ENCODE measurements around the gene KCNQ1. TPM values are rescaled to one million over a fixed set of nuclear protein-coding genes. Genes with fewer than 3 reads are reported as not detected.

Gene KCNQ1
- total RNA-seq, 2 donors from 2014 or later: 38.9 to 46.1 TPM

- DNase-seq (peak in 1 of 4 donors; percentile 5), ATAC-seq (no peak)
- Histone ChIP-seq H3K4me1 (peaks cover 6% of the 10 kb centered on the region), H3K27me3 (no peaks in the 10 kb centered on the region), H3K36me3 (replicated peaks in 1 of 2; ENCODE audit: insufficient read depth in 1 of 2, low read depth in 2 of 2) (no peaks in the 10 kb centered on the region), H3K27ac (peak overlapping the region in 2 of 4 donors; percentile 43 to 73), H3K4me3 (no peak overlapping the region), H3K9me3 (no peaks in the 10 kb centered on the region)
- TF ChIP-seq POLR2A (IDR thresholded peaks at IDR 0.05) (no peak), CTCF (IDR thresholded peaks at IDR 0.05) (no peak)
- intact Hi-C loops (cut with DNase I): no loop called here
- WGBS, 2 donors: 90 to 92% methylated on average over 13 to 14 of the region's 14 CpGs
Observed at GRCh38 chr11:2564008-2564530, 119.3 kb downstream of the KCNQ1 start.

GRCh38 chr11:2564588-2565425 lies 120.0 kb downstream of the KCNQ1 start:
- DNase-seq (peak in 2 of 4 donors; percentile 2 to 6), ATAC-seq (no peak)
- no peak for TF ChIP-seq CTCF (IDR thresholded peaks at IDR 0.05)
- no peak for TF ChIP-seq POLR2A (IDR thresholded peaks at IDR 0.05)
- H3K4me1 ChIP-seq: peaks cover 6% of the 10 kb centered on the region
- H3K27ac ChIP-seq: peak overlapping the region in 1 of 4 donors; percentile 73
- H3K4me3 ChIP-seq: no peak overlapping the region
- intact Hi-C loops (cut with DNase I): no loop called here
- H3K27me3 ChIP-seq: no peaks in the 10 kb centered on the region
- WGBS, 2 donors: 88 to 89% methylated on average over 16 of the region's 16 CpGs
- H3K9me3 ChIP-seq: no peaks in the 10 kb centered on the region
- H3K36me3 ChIP-seq (replicated peaks in 1 of 2; ENCODE audit: insufficient read depth in 1 of 2, low read depth in 2 of 2): no peaks in the 10 kb centered on the region

GRCh38 chr11:2565447-2566222 lies 120.8 kb downstream of the KCNQ1 start:
- Histone ChIP-seq H3K36me3 (replicated peaks in 1 of 2; ENCODE audit: insufficient read depth in 1 of 2, low read depth in 2 of 2) (no peaks in the 10 kb centered on the region), H3K27me3 (no peaks in the 10 kb centered on the region), H3K4me1 (peaks cover 6% of the 10 kb centered on the region), H3K27ac (peak overlapping the region in 1 of 4 donors; percentile 13), H3K9me3 (no peaks in the 10 kb centered on the region), H3K4me3 (no peak overlapping the region)
- TF ChIP-seq POLR2A (IDR thresholded peaks at IDR 0.05) (no peak), CTCF (IDR thresholded peaks at IDR 0.05) (no peak)
- intact Hi-C loops (cut with DNase I): no loop called here
- WGBS, 2 donors: 93 to 94% methylated on average over 10 to 12 of the region's 13 CpGs
- ATAC-seq: no peak
- peak in 2 of 4 donors; percentile 3 to 10 for DNase-seq

- H3K27ac ChIP-seq: peak overlapping the region in 1 of 4 donors; percentile 13
- TF ChIP-seq POLR2A (IDR thresholded peaks at IDR 0.05) (no peak), CTCF (IDR thresholded peaks at IDR 0.05) (no peak)
- no peak overlapping the region for H3K4me3 ChIP-seq
- no peak for ATAC-seq
- no peaks in the 10 kb centered on the region for H3K27me3 ChIP-seq
- no peaks in the 10 kb centered on the region for H3K36me3 ChIP-seq (replicated peaks in 1 of 2; ENCODE audit: insufficient read depth in 1 of 2, low read depth in 2 of 2)
- WGBS, 2 donors: 88 to 94% methylated on average over 10 to 16 of the region's 16 CpGs
- DNase-seq: peak in 2 of 4 donors; percentile 26 to 30
- H3K4me1 ChIP-seq: peaks cover 3% of the 10 kb centered on the region
- H3K9me3 ChIP-seq: no peaks in the 10 kb centered on the region
- intact Hi-C loops (cut with DNase I): no loop called here
Observed at GRCh38 chr11:2566223-2567025, 121.6 kb downstream of the KCNQ1 start.

Measured in body of pancreas (tissue), 4 donors.